Right atrium auricular region (tissue), 2 donors: ENCODE data around the gene PXK. TPM values are rescaled to one million over a fixed set of nuclear protein-coding genes. Genes with fewer than 3 reads are reported as not detected.

ENCODE experiments used
- DNase-seq: peaks from one replicate; pipeline ENCODE4 v3.0.0-alpha.2; 2019; ENCODE audit warnings: low spot score
- H3K27ac ChIP-seq, 2 donors: fragments of 200-600 bp; sonication (generic); 1 replicate in 1 of 2; 2 replicates in 1 of 2; pipeline ENCODE4 v1.5.1; 2016 to 2019
- H3K27me3 ChIP-seq, 2 donors: fragments of 200-600 bp; sonication (generic); one replicate each; pipeline versions ENCODE4 v1.5.1 to v1.6.0; 2017 to 2019
- H3K36me3 ChIP-seq: fragments of 200-600 bp; sonication (generic); one replicate; pipeline ENCODE4 v1.5.1; 2016
- H3K4me1 ChIP-seq, 2 donors: fragments of 200-600 bp; sonication (generic); one replicate each; pipeline versions ENCODE4 v1.5.1 to v1.6.0; 2017 to 2019
- H3K4me3 ChIP-seq, 2 donors: fragments of 200-600 bp; sonication (generic); 1 replicate in 1 of 2; 2 replicates in 1 of 2; pipeline ENCODE4 v1.5.1; 2017 to 2019; ENCODE audit warnings: mild to moderate bottlenecking in 1 of 2, moderate library complexity in 1 of 2
- H3K9me3 ChIP-seq, 2 donors: fragments of 200-600 bp; sonication (generic); one replicate each; pipeline ENCODE4 v1.5.1; 2019
- CTCF ChIP-seq, 2 donors: fragments of 200-600 bp; sonication (generic); IDR thresholded peaks; one replicate each; pipeline ENCODE4 v1.5.1; 2019; ENCODE audit warnings: antibody characterized with exemption in 2 of 2
- total RNA-seq, 2 donors: library from RNA; depleted of rRNA; stranded (reverse); fragments of >200 nt; gene quantifications; one replicate each; pipeline ENCODE4 v1.1.0, GENCODE V29; 2016

Gene PXK
- total RNA-seq, 2 donors from 2014 or later, result 18.3 to 22.5 TPM

GRCh38 chr3:58474348-58474911, 141.7 kb downstream of the PXK start:
- Histone ChIP-seq H3K4me1 (peaks cover 0 to 22% of the 10 kb centered on the region in 2 donors), H3K27me3 (no peaks in the 10 kb centered on the region), H3K9me3 (no peaks in the 10 kb centered on the region), H3K4me3 (no peak overlapping the region), H3K36me3 (no peaks in the 10 kb centered on the region), H3K27ac (no peak overlapping the region)
- DNase-seq, result no peak
- TF ChIP-seq CTCF (IDR thresholded peaks at IDR 0.05), result no peak

DNA sequence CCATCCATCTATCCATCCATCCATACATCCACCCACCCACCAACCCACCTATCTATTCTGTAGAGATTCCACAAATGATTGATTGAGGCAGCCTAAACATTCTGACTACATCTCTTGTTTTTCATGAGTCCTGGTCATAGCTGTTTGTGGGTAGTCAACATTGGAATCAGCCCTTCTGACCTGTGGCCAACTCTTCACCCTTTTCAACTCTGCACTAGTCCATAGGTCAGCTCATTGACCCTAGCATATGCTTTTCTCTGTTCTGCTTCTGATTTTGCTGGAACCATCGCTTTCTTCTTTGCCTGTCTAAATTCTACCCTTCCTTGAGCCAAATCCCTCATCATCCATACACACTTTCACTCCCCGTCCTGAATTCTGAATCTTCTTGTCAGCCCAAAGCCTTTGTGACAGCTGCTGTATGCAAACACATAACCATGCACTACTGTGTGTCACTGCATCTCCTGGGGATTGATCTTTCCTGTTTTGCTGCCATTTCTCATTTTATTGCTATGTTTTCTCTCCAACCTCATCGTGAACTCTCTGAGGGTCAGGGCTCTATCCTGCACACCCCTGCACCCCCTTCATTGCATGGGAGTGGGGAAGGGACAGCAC, 142.4 kb downstream of the PXK start:
- no peaks in the 10 kb centered on the region for H3K9me3 ChIP-seq
- H3K27me3 ChIP-seq, result no peaks in the 10 kb centered on the region
- no peak overlapping the region for H3K27ac ChIP-seq
- no peak for TF ChIP-seq CTCF (IDR thresholded peaks at IDR 0.05)
- no peak overlapping the region for H3K4me3 ChIP-seq
- no peak for DNase-seq
- no peaks in the 10 kb centered on the region for H3K36me3 ChIP-seq
- H3K4me1 ChIP-seq, result peaks cover 0 to 22% of the 10 kb centered on the region in 2 donors

Other genes starting within 250 kb of the PXK start
- gene DNASE1L3, start 121.9 kb upstream of the PXK start, total RNA-seq, result 10 to 100 TPM in 1 of 2 donors, 1 to 10 TPM in 1; 1.5 to 11.5 TPM
- gene ABHD6, start 95.1 kb upstream of the PXK start, total RNA-seq, result 10 to 100 TPM; 11.3 to 13.8 TPM
- 10 to 100 TPM in 1 of 2 donors, 1 to 10 TPM in 1; 10.0 to 10.9 TPM for gene RPP14, start 26.6 kb upstream of the PXK start, total RNA-seq
- gene HTD2, start 26.4 kb upstream of the PXK start, total RNA-seq, result 10 to 100 TPM; 12.1 to 14.7 TPM
- 100 to 1,000 TPM; 111 to 181 TPM for gene PDHB, start 100.9 kb downstream of the PXK start, total RNA-seq
- gene KCTD6, start 159.2 kb downstream of the PXK start, total RNA-seq, result 10 to 100 TPM in 1 of 2 donors, 1 to 10 TPM in 1; 9.5 to 10.6 TPM
- gene ACOX2, start 204.3 kb downstream of the PXK start, total RNA-seq, result 10 to 100 TPM; 11.5 to 30.2 TPM
- 10 to 100 TPM; 76.5 to 80.7 TPM for gene FAM107A, start 244.5 kb downstream of the PXK start, total RNA-seq